ENCODE results near the gene ATP8B3. TPM values are rescaled to one million over a fixed set of nuclear protein-coding genes. Genes with fewer than 3 reads are reported as not detected.
A peak's percentile ranks its signal among the peaks of the same experiment; 100 is the strongest.

Gene ATP8B3
- total and polyA plus RNA-seq, 9 of the 15 experiments (the other 6 are each of a cell fraction or from before 2014, with no cell fraction given), result 1.2 to 12.3 (median 3.8) TPM

GRCh38 chr19:1774989-1775772 is 36.9 kb downstream of the ATP8B3 start (continued):
- TF ChIP-seq STAT6 (CRISPR knock-in tag; IDR thresholded peaks at IDR 0.05), result no peak
- no peak for TF ChIP-seq ZNF639 (CRISPR knock-in tag; conservative IDR thresholded peaks at IDR 0.05 in 1 of 2, IDR thresholded peaks at IDR 0.05 in 1 of 2)
- TF ChIP-seq ZNF408 (CRISPR knock-in tag; IDR thresholded peaks at IDR 0.05; ENCODE audit: low read depth), result no peak
- TF ChIP-seq HCFC1 (IDR thresholded peaks at IDR 0.05; ENCODE audit: low read depth, low read length), result peak; percentile 41; the same call in 1 of the 2 replicates
- no peak for TF ChIP-seq MLLT1 (IDR thresholded peaks at IDR 0.05)
- no peak for TF ChIP-seq SREBF2 (CRISPR knock-in tag; IDR thresholded peaks at IDR 0.05)
- TF ChIP-seq GABPB1 (CRISPR knock-in tag; IDR thresholded peaks at IDR 0.05), result peak; percentile 67; the same call in 1 of the 2 replicates
- TF ChIP-seq PHF8 (IDR thresholded peaks at IDR 0.05; ENCODE audit: borderline replicate concordance, low read length), result no peak
- no peak for TF ChIP-seq CEBPZ (IDR thresholded peaks at IDR 0.05; ENCODE audit: borderline replicate concordance, low read depth, low read length)
- no peak for TF ChIP-seq STAT5B (CRISPR knock-in tag; IDR thresholded peaks at IDR 0.05)
- TF ChIP-seq FOXA3 (CRISPR knock-in tag; conservative IDR thresholded peaks at IDR 0.05 in 1 of 2, IDR thresholded peaks at IDR 0.05 in 1 of 2), result 0 out of 4 replicates have a peak, but pooled peaks of 1 of the 2 experiments have one; percentile 45
- TF ChIP-seq ZFPM2 (CRISPR knock-in tag; IDR thresholded peaks at IDR 0.05), result no peak
- TF ChIP-seq SIRT6 (IDR thresholded peaks at IDR 0.05; ENCODE audit: low read depth, low read length), result no peak
- TF ChIP-seq POLR2AphosphoS5 (IDR thresholded peaks at IDR 0.05; ENCODE audit: control insufficient read depth, insufficient read depth, low read depth, low read length), result no peak
- peak; percentile 84; the same call in 1 of the 2 replicates for TF ChIP-seq SMC3 (conservative IDR thresholded peaks at IDR 0.05; ENCODE audit: insufficient read depth, low read depth, low read length)
- TF ChIP-seq TRIM24 (IDR thresholded peaks at IDR 0.05), result peak in 1 of 2 experiments; percentile 57; a peak in 2 of 4 replicates
- TF ChIP-seq ATF1 (CRISPR knock-in tag; IDR thresholded peaks at IDR 0.05), result no peak
- 0 out of 2 replicates have a peak, but pooled peaks have one; percentile 33 for TF ChIP-seq ATF1 (tag; IDR thresholded peaks at IDR 0.05)
